Stimulated activated CD4-positive, alpha-beta T cell treated with anti-CD3 and anti-CD28 coated beads, Interleukin-12 subunit alpha, Interleukin-12 subunit beta, amount 100 ng/mL, for 24 hours (primary cell): ENCODE data around the gene KCTD6.

Experiments
- DNase-seq, 2 experiments: peaks; one replicate each; pipeline ENCODE4 v3.0.0-alpha.2; 2020; ENCODE audit warnings: low read depth in 2 of 2

The KCTD6 gene

GRCh38 chr3:58485801-58486435, 6.0 kb upstream of the KCTD6 start:
- no peak for DNase-seq

GRCh38 chr3:58487140-58487886, 4.6 kb upstream of the KCTD6 start:
- DNase-seq = no peak

GRCh38 chr3:58488967-58489366, 2.9 kb upstream of the KCTD6 start:
- DNase-seq = no peak

- no peak for DNase-seq
Observed at GRCh38 chr3:58490860-58491501, 915 bp upstream of the KCTD6 start.

- no peak for DNase-seq
Observed at GRCh38 chr3:58492494-58492905, 604 bp downstream of the KCTD6 start.

GRCh38 chr3:58494107-58494506, 2.2 kb downstream of the KCTD6 start:
- DNase-seq = no peak

GRCh38 chr3:58495101-58495500, 3.2 kb downstream of the KCTD6 start:
- DNase-seq = no peak

- DNase-seq = no peak
Observed at GRCh38 chr3:58496206-58496857, 4.4 kb downstream of the KCTD6 start.

- no peak for DNase-seq
Observed at GRCh38 chr3:58497097-58497496, 5.2 kb downstream of the KCTD6 start.

GRCh38 chr3:58502872-58503271, 11.0 kb downstream of the KCTD6 start:
- DNase-seq = no peak

GRCh38 chr3:58507356-58508078, 15.6 kb downstream of the KCTD6 start:
- no peak for DNase-seq

- no peak for DNase-seq
Observed at GRCh38 chr3:58508437-58508836, 16.5 kb downstream of the KCTD6 start.

- no peak for DNase-seq
Observed at GRCh38 chr3:58514405-58514804, 22.5 kb downstream of the KCTD6 start.

GRCh38 chr3:58518291-58518789, 26.4 kb downstream of the KCTD6 start:
- DNase-seq = no peak

GRCh38 chr3:58519668-58520402, 27.9 kb downstream of the KCTD6 start:
- DNase-seq = no peak

- DNase-seq = no peak
Observed at GRCh38 chr3:58520403-58521335, 28.8 kb downstream of the KCTD6 start.

- DNase-seq = no peak
Observed at GRCh38 chr3:58521336-58521670, 29.4 kb downstream of the KCTD6 start.

GRCh38 chr3:58521917-58522631, 30.2 kb downstream of the KCTD6 start:
- no peak for DNase-seq

- no peak for DNase-seq
Observed at GRCh38 chr3:58522759-58523425, 31.0 kb downstream of the KCTD6 start.
